Ovary (tissue), 9 donors: ENCODE measurements around the gene DOHH. TPM values are rescaled to one million over a fixed set of nuclear protein-coding genes. Genes with fewer than 3 reads are reported as not detected.

Source experiments
- DNase-seq, 5 donors: peaks; one replicate each; pipeline ENCODE4 v3.0.0-alpha.2; 2019 to 2020
- H3K27ac ChIP-seq, 2 donors: fragments of 200-600 bp; one replicate each; pipeline versions ENCODE4 v1.5.1 to v1.8.0; 2019 to 2022
- H3K27me3 ChIP-seq: fragments of 200-600 bp; one replicate; pipeline ENCODE4 v1.8.0; 2022
- H3K36me3 ChIP-seq: fragments of 200-600 bp; sonication (generic); one replicate; pipeline ENCODE4 v1.5.1; 2019
- H3K4me1 ChIP-seq: one replicate; pipeline ENCODE4 v1.8.1; 2013; ENCODE audit warnings: mild to moderate bottlenecking, moderate library complexity; ENCODE audit not compliant: insufficient read depth
- H3K4me3 ChIP-seq: fragments of 200-600 bp; sonication (generic); one replicate; pipeline ENCODE4 v1.5.1; 2017
- H3K9me3 ChIP-seq, 2 donors: fragments of 200-600 bp in 1 of 2; sonication (generic) in 1 of 2; one replicate each; pipeline versions ENCODE4 v1.5.1 to v1.8.1; 2013 to 2019; ENCODE audit warnings: mild to moderate bottlenecking in 1 of 2, moderate library complexity in 1 of 2
- CTCF ChIP-seq, 3 donors: fragments of 450-650 bp in 2 of 3; fragments of 200-600 bp in 1 of 3; IDR thresholded peaks; one replicate each; pipeline versions ENCODE4 v1.5.1 to v1.8.0; 2016 to 2022; ENCODE audit warnings: antibody characterized with exemption in 3 of 3, mild to moderate bottlenecking in 1 of 3
- EP300 ChIP-seq: sonication (generic); formaldehyde crosslinking; IDR thresholded peaks from one replicate; pipeline ENCODE4 v1.6.1; 2017; ENCODE audit warnings: antibody characterized with exemption
- POLR2A ChIP-seq: fragments of 450-650 bp; IDR thresholded peaks from one replicate; pipeline ENCODE4 v1.6.1; 2017; ENCODE audit warnings: antibody characterized with exemption, mild to moderate bottlenecking, moderate library complexity
- WGBS, 3 donors: extraction: QIAGEN DNeasy Blood & Tissue Kit in 1 of 3; methylation state at CpG; one replicate each; pipeline versions ENCODE4 v1.1.5 to v1.1.7; 2013 to 2017; 5-methylcytosine and 5-hydroxymethylcytosine counted together
- intact Hi-C, 4 donors: fragments of 100-400 bp; cut with DNase I; formaldehyde crosslinking; loops; one replicate each; pipeline versions ENCODE4 v1.11.0 to v1.15.1; 2022 to 2023
- polyA plus RNA-seq, 2 donors: library from polyadenylated mRNA; stranded (reverse); fragments of 200-250 nt in 1 of 2; fragments of 350-450 nt in 1 of 2; fragmentation: Illumina TruSeq in 1 of 2; extraction: RNeasy Lipid Tissue Mini Kit (QIAGEN cat#74804) in 1 of 2; gene quantifications; one replicate each; pipeline ENCODE4 v1.2.3, GENCODE V29; 2013 to 2014
- total RNA-seq, 7 donors: library from RNA; depleted of rRNA in 2 of 7; stranded (reverse); fragments of >200 nt in 2 of 7; fragmentation: NEBNext Ultra II Directional in 3 of 7; extraction: Animal tissue kit (Norgen Biotek cat#: 25700) in 3 of 7; gene quantifications; one replicate each; pipeline versions ENCODE4 v1.1.0 to v1.2.4, GENCODE V29; 2016 to 2023
- donor health status: DM: no; HTN: no; CAD: no; lungs with moderate emphysema.
- donor health status: DM: no; HTN: no; CAD: no.
- donor health status: Bipolar disorder and iron deficiency.
- donor health status: DM: yes; HTN: yes; CAD: no.
- donor health status: DM: no; HTN: no; CAD: no.
- donor health status: DM: yes; HTN: yes; CAD: no.

Gene DOHH
- total and polyA plus RNA-seq, 9 donors = 7.1 to 14.5 (median 8.5) TPM; not detected in 1

GRCh38 chr19:3513229-3514140, 13.0 kb upstream of the DOHH start:
- TF ChIP-seq EP300 (no peak), CTCF (IDR thresholded peaks at IDR 0.05) (no peak), POLR2A (no peak)
- H3K27me3 ChIP-seq = no peaks in the 10 kb centered on the region
- no peaks in the 10 kb centered on the region for H3K9me3 ChIP-seq
- peaks cover 8% of the 10 kb centered on the region for H3K4me1 ChIP-seq
- H3K36me3 ChIP-seq = no peaks in the 10 kb centered on the region
- peak in 1 of 5 donors; percentile 52 for DNase-seq
- whole genome bisulfite sequencing, 3 donors = 79 to 84% (median 82%) methylated on average over 22 to 23 of the region's 23 CpGs
- no peak overlapping the region for H3K4me3 ChIP-seq
- no peak overlapping the region for H3K27ac ChIP-seq
- intact Hi-C loops = no loop called here

GRCh38 chr19:3512562-3513228, 12.2 kb upstream of the DOHH start:
- 88 to 92% (median 89%) methylated on average over 17 of the region's 17 CpGs for WGBS, 3 donors
- H3K4me1 ChIP-seq = peaks cover 10% of the 10 kb centered on the region
- no peaks in the 10 kb centered on the region for H3K27me3 ChIP-seq
- TF ChIP-seq CTCF (IDR thresholded peaks at IDR 0.05) = no peak
- no peak for TF ChIP-seq EP300
- TF ChIP-seq POLR2A = no peak
- no peak overlapping the region for H3K4me3 ChIP-seq
- intact Hi-C loops = no loop called here
- H3K36me3 ChIP-seq = no peaks in the 10 kb centered on the region
- no peaks in the 10 kb centered on the region for H3K9me3 ChIP-seq
- no peak overlapping the region for H3K27ac ChIP-seq
- DNase-seq = no peak

- Histone ChIP-seq H3K27me3 (no peaks in the 10 kb centered on the region), H3K9me3 (no peaks in the 10 kb centered on the region), H3K27ac (no peak overlapping the region), H3K4me3 (no peak overlapping the region), H3K4me1 (peaks cover 13% of the 10 kb centered on the region), H3K36me3 (no peaks in the 10 kb centered on the region)
- TF ChIP-seq POLR2A (no peak), CTCF (IDR thresholded peaks at IDR 0.05) (no peak), EP300 (no peak)
- DNase-seq = peak in 1 of 5 donors; percentile 37
- intact Hi-C loops = no loop called here
- 76 to 85% (median 81%) methylated on average over 26 of the region's 26 CpGs for WGBS, 3 donors
Observed at GRCh38 chr19:3511506-3512251, 11.2 kb upstream of the DOHH start.

GRCh38 chr19:3510727-3511126, 10.3 kb upstream of the DOHH start:
- intact Hi-C loops = no loop called here
- peak in 1 of 5 donors; percentile 35 for DNase-seq
- Histone ChIP-seq H3K36me3 (no peaks in the 10 kb centered on the region), H3K4me1 (peaks cover 11% of the 10 kb centered on the region), H3K9me3 (no peaks in the 10 kb centered on the region), H3K27me3 (no peaks in the 10 kb centered on the region), H3K4me3 (no peak overlapping the region), H3K27ac (no peak overlapping the region)
- TF ChIP-seq POLR2A (no peak), EP300 (no peak), CTCF (IDR thresholded peaks at IDR 0.05) (no peak)
- WGBS, 3 donors = 79 to 88% (median 86%) methylated on average over 22 of the region's 22 CpGs
